Fibroblast of villous mesenchyme (primary cell): ENCODE data around the gene ANKMY2. TPM values are rescaled to one million over a fixed set of nuclear protein-coding genes. Genes with fewer than 3 reads are reported as not detected.
"Not testable (repeated sequence)": the region's sequence is repeated elsewhere in the genome, so short reads cannot be mapped to it uniquely, and the experiment has no call there.

Source experiments
- DNase-seq: peaks from one replicate; pipeline ENCODE4 v3.0.0-alpha.2; 2010; ENCODE audit warnings: low read depth
- H3K4me3 ChIP-seq: 2 replicates; pipeline ENCODE4 v1.5.1; 2011; ENCODE audit warnings: low read depth, mild to moderate bottlenecking, low read length
- total RNA-seq: library from RNA; depleted of rRNA; stranded (reverse); fragments of >200 nt; gene quantifications from 2 replicates; pipeline ENCODE4 v1.2.3, GENCODE V29; 2012
- TF ChIP-seq, protein P1 (sequence below): IDR thresholded peaks from 2 replicates; pipeline ENCODE4 v1.5.1; 2012; ENCODE audit warnings: low read depth, mild to moderate bottlenecking, low read length; ENCODE audit not compliant: insufficient read depth

The ANKMY2 gene
- total RNA-seq, 1 donor, result 28.5 TPM

DNA sequence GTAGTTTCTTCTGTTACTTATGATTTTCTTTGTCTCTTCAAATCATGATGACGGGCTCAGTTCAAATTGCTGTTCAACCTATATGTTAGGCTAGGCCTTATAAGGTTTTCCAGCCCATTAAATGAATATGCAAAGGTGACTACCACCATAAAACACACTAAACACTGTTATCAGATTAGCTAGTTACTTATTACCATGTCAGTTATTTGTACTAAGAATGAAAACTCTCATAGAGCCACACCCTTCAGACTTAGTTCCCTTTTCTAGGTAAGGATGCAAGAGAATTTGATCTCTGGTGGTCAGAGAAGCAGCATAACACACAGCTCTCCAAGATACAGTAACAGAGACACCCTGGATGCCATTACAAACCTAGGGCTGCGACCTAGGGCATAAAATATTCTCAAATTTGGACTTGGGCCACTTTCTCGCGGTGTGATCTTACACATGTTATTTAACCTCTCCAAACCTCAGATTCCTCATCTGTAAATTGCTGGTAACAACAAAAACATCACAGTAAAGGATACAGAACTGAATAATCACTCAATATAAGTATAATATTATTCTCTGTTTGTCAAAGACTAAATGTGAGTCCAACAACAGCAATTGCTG is 35.6 kb downstream of the ANKMY2 start:
- no peak overlapping the region for H3K4me3 ChIP-seq
- DNase-seq, result no peak
- TF ChIP-seq, protein P1, sequence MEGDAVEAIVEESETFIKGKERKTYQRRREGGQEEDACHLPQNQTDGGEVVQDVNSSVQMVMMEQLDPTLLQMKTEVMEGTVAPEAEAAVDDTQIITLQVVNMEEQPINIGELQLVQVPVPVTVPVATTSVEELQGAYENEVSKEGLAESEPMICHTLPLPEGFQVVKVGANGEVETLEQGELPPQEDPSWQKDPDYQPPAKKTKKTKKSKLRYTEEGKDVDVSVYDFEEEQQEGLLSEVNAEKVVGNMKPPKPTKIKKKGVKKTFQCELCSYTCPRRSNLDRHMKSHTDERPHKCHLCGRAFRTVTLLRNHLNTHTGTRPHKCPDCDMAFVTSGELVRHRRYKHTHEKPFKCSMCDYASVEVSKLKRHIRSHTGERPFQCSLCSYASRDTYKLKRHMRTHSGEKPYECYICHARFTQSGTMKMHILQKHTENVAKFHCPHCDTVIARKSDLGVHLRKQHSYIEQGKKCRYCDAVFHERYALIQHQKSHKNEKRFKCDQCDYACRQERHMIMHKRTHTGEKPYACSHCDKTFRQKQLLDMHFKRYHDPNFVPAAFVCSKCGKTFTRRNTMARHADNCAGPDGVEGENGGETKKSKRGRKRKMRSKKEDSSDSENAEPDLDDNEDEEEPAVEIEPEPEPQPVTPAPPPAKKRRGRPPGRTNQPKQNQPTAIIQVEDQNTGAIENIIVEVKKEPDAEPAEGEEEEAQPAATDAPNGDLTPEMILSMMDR, result no peak

DNA sequence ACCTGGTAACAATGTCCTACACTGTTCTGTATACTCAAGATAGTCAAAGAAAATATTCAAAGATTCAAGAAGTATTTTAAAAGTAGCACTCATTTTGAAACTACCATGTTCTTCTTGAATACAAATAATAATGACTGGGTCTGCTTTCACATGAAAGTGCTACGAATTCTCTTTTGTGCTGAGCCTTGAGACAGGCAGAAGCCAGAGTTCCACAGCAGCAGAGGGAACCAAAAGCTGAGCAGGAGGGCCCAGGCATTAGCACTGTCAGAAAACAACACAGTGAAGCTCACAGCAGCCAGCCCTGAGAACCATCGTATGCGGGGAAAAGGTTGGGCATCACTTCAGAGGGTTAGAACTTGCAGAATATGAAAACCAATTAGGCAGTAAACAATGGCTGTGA is 38.9 kb downstream of the ANKMY2 start:
- TF ChIP-seq, protein P1, result no peak

DNA sequence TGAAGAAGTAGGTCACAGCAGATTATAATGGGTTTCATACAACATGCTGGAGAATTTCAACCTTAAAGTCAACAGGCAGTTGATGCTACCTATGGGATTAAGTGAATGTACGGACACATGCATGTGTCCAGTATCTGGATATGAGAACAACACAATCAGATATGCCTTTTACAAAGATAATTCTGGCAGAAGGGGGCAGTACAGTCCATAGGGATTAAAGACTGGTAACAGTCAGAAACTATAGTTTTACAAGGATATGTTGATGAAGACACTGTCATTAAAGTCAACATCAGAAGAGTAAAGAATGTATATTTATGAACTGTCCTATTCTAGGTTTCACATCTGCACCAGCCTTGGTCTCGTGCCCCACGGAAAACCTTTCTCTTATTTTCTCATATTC is 41.5 kb downstream of the ANKMY2 start:
- TF ChIP-seq, protein P1, result peak; percentile 34
- H3K4me3 ChIP-seq, result no peak overlapping the region
- peak; percentile 41 for DNase-seq

More for the DNA sequence above, 38.9 kb downstream of the ANKMY2 start:
- DNase-seq, result no peak
- H3K4me3 ChIP-seq, result no peak overlapping the region

DNA sequence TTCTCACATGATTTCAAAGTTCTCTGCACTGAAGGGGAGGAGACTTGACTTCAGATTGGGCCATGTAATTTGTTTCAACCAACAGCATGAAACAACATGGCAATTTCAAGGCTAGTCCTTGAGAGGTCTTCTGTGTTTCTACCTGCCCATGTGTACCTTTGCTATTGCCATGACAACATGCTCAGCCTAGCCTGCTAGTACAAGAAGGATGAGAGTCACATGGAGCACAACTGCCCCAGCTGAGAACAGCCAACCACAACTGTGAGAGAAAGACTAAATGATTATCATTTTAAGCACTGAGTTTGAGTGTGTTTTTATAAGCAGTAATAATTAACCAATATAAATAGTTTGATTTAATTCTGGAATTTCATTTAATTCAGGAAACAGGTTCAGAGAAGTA is 41.9 kb downstream of the ANKMY2 start:
- TF ChIP-seq, protein P1, result no peak

DNA sequence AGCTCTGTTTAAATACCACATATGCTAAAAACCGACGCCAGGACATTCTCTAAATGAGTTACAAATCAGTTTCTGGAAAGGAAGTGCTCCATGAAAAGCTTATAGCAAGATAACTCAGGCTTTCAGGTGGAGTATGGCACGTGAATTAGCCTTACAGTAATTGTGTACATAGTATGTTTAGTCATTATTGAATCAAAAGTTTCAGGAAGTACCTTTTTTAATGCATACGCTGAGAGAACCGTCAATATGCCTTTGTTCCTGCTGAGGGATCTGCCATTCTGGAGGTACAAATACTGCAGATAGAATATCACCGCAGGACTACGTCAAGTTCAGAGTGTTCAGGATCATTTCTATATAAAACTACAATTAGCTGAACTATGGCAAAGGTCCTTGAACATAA is 45.7 kb downstream of the ANKMY2 start:
- TF ChIP-seq, protein P1, result no peak
- no peak overlapping the region for H3K4me3 ChIP-seq
- DNase-seq, result no peak

More for the DNA sequence above, 41.9 kb downstream of the ANKMY2 start:
- DNase-seq, result no peak
- H3K4me3 ChIP-seq, result no peak overlapping the region

DNA sequence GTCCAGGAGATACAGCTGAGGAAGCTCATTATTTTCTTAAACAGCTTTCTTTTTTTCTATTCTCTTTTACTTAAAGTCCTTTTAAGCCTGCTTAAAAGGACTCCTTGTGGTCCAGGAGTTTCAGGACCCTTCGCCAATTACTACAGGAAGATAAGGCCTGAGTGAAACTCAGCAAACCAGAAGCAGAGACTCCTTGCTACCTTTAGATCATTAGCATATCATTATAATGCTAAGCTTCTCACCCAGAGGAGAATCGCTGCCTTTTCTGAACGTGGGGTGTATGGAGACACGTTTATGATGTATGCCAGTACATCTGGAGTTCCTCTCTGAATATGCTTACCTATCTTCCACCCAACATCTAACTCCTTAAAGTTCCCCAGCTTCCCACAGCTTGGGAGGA is 47.5 kb downstream of the ANKMY2 start:
- DNase-seq, result no peak
- TF ChIP-seq, protein P1, result no peak
- H3K4me3 ChIP-seq, result no peak overlapping the region

DNA sequence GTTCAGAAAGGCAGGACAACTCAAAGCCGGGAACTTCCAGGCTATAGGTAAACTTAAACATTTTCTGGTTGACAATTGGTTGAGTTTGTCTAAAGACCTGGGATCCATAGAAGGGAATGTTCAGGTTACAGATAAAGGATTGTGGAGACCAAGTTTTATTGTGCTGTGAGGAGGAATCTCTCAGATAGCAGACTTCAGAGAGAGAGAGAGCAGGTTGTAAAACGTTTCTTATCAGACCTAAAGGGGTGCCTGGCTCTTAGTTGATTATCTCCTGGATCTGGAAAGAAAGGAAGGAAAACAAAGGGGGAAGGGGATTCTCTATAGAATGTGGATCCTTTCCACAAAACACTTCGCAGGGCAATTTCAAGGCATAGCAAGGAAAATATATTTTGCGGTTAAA is 50.0 kb downstream of the ANKMY2 start:
- H3K4me3 ChIP-seq, DNase-seq: not testable (repeated sequence)
